D721Med (cell line): ENCODE results near the gene THSD4.

ENCODE experiments used
- DNase-seq: peaks from one replicate; pipeline ENCODE4 v3.0.0; 2011; ENCODE audit warnings: low spot score; ENCODE audit not compliant: insufficient read length
- FAIRE-seq: peaks from 2 replicates; lab custom pipeline; 2011; peaks lifted over from hg19 to GRCh38; lab: Jason Lieb, UNC
- CTCF ChIP-seq: IDR thresholded peaks from 2 replicates; pipeline ENCODE4 v1.5.1; 2012; ENCODE audit warnings: mild to moderate bottlenecking, control low read depth; ENCODE audit not compliant: insufficient read depth; ENCODE audit errors: missing control alignments

THSD4 gene

DNA sequence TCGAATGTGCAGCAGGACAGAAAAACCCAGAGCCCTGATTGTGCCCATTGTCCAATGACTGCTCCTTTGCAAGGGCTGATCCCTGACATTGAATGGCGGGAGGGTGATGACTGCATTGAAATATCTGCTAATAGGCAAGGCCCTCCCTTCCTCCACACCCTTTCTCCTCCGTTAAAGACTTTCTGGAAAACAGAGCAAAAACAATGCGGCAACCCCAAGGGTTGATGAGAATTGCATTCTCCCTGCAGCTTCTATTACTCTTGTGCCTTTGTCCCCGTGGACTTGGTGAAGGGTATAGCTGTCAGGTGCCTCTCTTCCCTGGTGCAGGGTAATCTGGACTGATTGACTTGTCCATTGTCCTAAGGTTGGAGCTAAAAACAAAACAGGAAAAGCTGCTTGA lies 71.8 kb downstream of the THSD4 start:
- no peak for FAIRE-seq
- no peak for TF ChIP-seq CTCF

GRCh38 chr15:71187526-71187925 lies 72.3 kb downstream of the THSD4 start:
- FAIRE-seq = no peak
- DNase-seq = no peak
- TF ChIP-seq CTCF = no peak

More for the DNA sequence above, 71.8 kb downstream of the THSD4 start:
- DNase-seq = no peak

- no peak for FAIRE-seq
- TF ChIP-seq CTCF = no peak
- DNase-seq = no peak
Observed at GRCh38 chr15:71189718-71190117, 74.4 kb downstream of the THSD4 start.

GRCh38 chr15:71191296-71191695 lies 76.0 kb downstream of the THSD4 start:
- DNase-seq (no peak), FAIRE-seq (no peak)
- no peak for TF ChIP-seq CTCF

DNA sequence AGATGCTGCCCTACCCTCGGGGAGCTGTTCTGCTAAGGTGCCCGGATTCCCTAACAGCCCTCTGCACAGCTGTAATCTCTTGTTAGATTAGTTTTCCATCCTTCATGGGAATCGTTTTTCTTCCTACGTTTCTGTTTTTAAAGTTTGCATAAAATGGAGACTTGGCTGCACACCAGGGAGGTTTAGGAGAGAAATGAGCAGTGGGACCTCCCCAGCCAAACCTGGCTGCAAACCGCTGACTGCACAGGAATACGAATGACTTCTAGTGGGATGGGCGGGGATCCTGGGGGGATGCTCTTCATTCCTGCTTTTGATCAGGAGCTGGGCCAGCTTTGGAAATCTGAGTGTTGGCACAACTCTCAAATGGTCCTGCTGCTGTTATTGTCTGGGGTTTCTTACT lies 77.5 kb downstream of the THSD4 start:
- no peak for TF ChIP-seq CTCF
- FAIRE-seq (no peak), DNase-seq (no peak)

DNA sequence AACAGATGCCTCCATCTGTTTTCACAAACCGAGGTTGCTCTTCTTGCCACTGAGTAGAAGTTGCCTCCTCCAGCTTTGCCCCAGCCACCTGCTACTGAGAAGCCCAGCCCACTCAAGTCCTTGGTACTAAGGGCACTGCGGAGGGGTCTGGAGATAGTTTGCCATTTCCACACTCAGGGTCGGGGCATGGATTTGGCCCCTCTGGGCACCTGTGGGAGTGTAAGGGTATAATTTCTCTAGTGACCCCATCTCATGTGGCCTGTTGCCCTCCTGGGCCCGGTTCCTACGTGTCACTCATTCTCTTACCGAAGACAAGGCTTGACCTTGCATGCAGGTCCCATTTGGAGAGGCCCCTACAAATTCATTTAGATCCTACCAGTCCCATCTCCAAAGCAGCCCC lies 79.0 kb downstream of the THSD4 start:
- no peak for TF ChIP-seq CTCF
- DNase-seq (no peak), FAIRE-seq (no peak)

GRCh38 chr15:71195242-71195641 lies 80.0 kb downstream of the THSD4 start:
- FAIRE-seq (no peak), DNase-seq (no peak)
- TF ChIP-seq CTCF = no peak
